ENCODE results near the gene ROR1. TPM values are rescaled to one million over a fixed set of nuclear protein-coding genes. Genes with fewer than 3 reads are reported as not detected.

The ROR1 gene
- total RNA-seq, 1 experiment from 2014 or later = 19.0 TPM

GRCh38 chr1:63902844-63903589 is 129.2 kb downstream of the ROR1 start:
- ChIA-PET POLR2A (ENCODE audit: unreplicated experiment) (no interaction called here), CTCF (no interaction called here)
- intact Hi-C loops (cut with micrococcal nuclease; ENCODE audit: unreplicated experiment) = no loop called here
- BruUV-seq (replicated peaks) = no TSS peak
- H3K9me2 ChIP-seq (ENCODE audit: insufficient read depth) = no peaks in the 10 kb centered on the region
- no peak overlapping the region for H2AFZ ChIP-seq
- 0 out of 2 replicates have a peak, but pooled peaks cover 6% of the 10 kb centered on the region for H3F3A ChIP-seq (ENCODE audit: insufficient read depth, low read depth)
- H3K4me2 ChIP-seq = no peak overlapping the region
- H3K27me3 ChIP-seq (ENCODE audit: insufficient read depth, low read depth) = no peaks in the 10 kb centered on the region
- no peaks in the 10 kb centered on the region for H3K9me3 ChIP-seq (ENCODE audit: insufficient read depth, low read depth)
- peaks cover 8% of the 10 kb centered on the region for H3K4me1 ChIP-seq (replicated peaks; ENCODE audit: insufficient read depth)
- no peaks in the 10 kb centered on the region for H4K20me1 ChIP-seq (ENCODE audit: insufficient read depth)
- H3K27ac ChIP-seq = no peak overlapping the region
- TF ChIP-seq EZH2 (IDR thresholded peaks at IDR 0.05; ENCODE audit: low read depth) = no peak
- TF ChIP-seq CTCF (conservative IDR thresholded peaks at IDR 0.05) = no peak
- no peak for DNase-seq
- no peaks in the 10 kb centered on the region for H3K36me3 ChIP-seq (ENCODE audit: low read depth)
- peaks cover 32% of the 10 kb centered on the region for H3K79me2 ChIP-seq (ENCODE audit: low read depth)
- H3K4me3 ChIP-seq = no peak overlapping the region

DNA sequence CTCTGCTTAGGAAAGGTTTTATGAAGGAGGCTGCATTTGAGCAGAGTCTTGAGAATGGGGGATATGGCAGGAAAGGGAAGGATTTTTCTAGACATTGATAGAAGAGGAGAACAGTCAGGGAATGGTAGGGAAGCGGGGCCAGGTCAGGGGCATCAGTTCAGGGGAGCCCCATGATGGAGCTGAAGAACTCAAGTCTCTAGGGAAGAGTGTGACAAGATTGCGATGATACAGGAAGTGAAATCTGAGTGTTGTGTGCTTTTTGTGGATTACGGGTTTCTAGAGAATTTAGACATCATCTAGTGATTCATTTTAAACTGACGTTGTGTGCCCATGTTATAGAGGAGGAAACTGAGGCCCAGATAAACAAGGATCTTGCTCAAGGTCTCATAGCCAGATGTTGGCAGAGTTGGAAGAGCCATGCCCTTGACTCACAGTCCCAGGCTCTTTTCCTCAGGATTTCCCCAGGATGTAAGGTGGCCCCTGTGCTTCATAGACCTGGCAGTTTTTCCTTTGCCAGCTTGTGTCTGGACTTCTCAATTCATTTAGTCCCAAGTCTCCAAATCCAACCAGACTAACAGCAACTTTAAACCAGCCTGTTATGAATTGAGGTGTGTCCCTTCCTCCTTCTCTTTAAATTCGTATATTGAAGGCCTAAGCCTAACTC is 130.3 kb downstream of the ROR1 start:
- BruUV-seq (replicated peaks) = no TSS peak
- Histone ChIP-seq H3K9me3 (ENCODE audit: insufficient read depth, low read depth) (no peaks in the 10 kb centered on the region), H3K4me2 (no peak overlapping the region), H3K9me2 (ENCODE audit: insufficient read depth) (no peaks in the 10 kb centered on the region), H3K79me2 (ENCODE audit: low read depth) (peaks cover 33% of the 10 kb centered on the region), H3K27ac (no peak overlapping the region), H3K4me3 (no peak overlapping the region), H4K20me1 (ENCODE audit: insufficient read depth) (no peaks in the 10 kb centered on the region), H3K4me1 (replicated peaks; ENCODE audit: insufficient read depth) (peaks cover 11% of the 10 kb centered on the region), H3F3A (ENCODE audit: insufficient read depth, low read depth) (0 out of 2 replicates have a peak, but pooled peaks cover 5% of the 10 kb centered on the region), H3K36me3 (ENCODE audit: low read depth) (no peaks in the 10 kb centered on the region), H3K27me3 (ENCODE audit: insufficient read depth, low read depth) (no peaks in the 10 kb centered on the region), H2AFZ (no peak overlapping the region)
- DNase-seq = no peak
- ChIA-PET POLR2A (ENCODE audit: unreplicated experiment) (no interaction called here), CTCF (interaction anchor here (0.5 kb wide), 1 partner anchor 683 kb away, joined by 4 read pairs; no protein-coding TSS in a partner anchor)
- no peak for TF ChIP-seq CTCF (conservative IDR thresholded peaks at IDR 0.05)
- no peak for TF ChIP-seq EZH2 (IDR thresholded peaks at IDR 0.05; ENCODE audit: low read depth)
- intact Hi-C loops (cut with micrococcal nuclease; ENCODE audit: unreplicated experiment) = no loop called here

GRCh38 chr1:63904826-63905225 is 131.0 kb downstream of the ROR1 start:
- H2AFZ ChIP-seq = no peak overlapping the region
- intact Hi-C loops (cut with micrococcal nuclease; ENCODE audit: unreplicated experiment) = no loop called here
- CTCF ChIA-PET = interaction anchor here (0.5 kb wide), 1 partner anchor 684 kb away, joined by 4 read pairs; no protein-coding TSS in a partner anchor
- no peaks in the 10 kb centered on the region for H3K27me3 ChIP-seq (ENCODE audit: insufficient read depth, low read depth)
- H3K4me1 ChIP-seq (replicated peaks; ENCODE audit: insufficient read depth) = peaks cover 11% of the 10 kb centered on the region
- no peaks in the 10 kb centered on the region for H4K20me1 ChIP-seq (ENCODE audit: insufficient read depth)
- no peak for DNase-seq
- no peaks in the 10 kb centered on the region for H3K9me2 ChIP-seq (ENCODE audit: insufficient read depth)
- no peaks in the 10 kb centered on the region for H3K36me3 ChIP-seq (ENCODE audit: low read depth)
- H3K4me2 ChIP-seq = no peak overlapping the region
- POLR2A ChIA-PET (ENCODE audit: unreplicated experiment) = no interaction called here
- peaks cover 33% of the 10 kb centered on the region for H3K79me2 ChIP-seq (ENCODE audit: low read depth)
- H3F3A ChIP-seq (ENCODE audit: insufficient read depth, low read depth) = no peaks in the 10 kb centered on the region
- TF ChIP-seq CTCF (conservative IDR thresholded peaks at IDR 0.05) = no peak
- no peak for TF ChIP-seq EZH2 (IDR thresholded peaks at IDR 0.05; ENCODE audit: low read depth)
- H3K4me3 ChIP-seq = no peak overlapping the region
- no peaks in the 10 kb centered on the region for H3K9me3 ChIP-seq (ENCODE audit: insufficient read depth, low read depth)
- no TSS peak for BruUV-seq (replicated peaks)
- no peak overlapping the region for H3K27ac ChIP-seq
